PC-9 (cell line): Measurements from ENCODE around the gene NCR3LG1. TPM values are rescaled to one million over a fixed set of nuclear protein-coding genes. Genes with fewer than 3 reads are reported as not detected.
A peak's percentile ranks its signal among the peaks of the same experiment; 100 is the strongest.

Source experiments
- BruUV-seq: library from RNA; stranded (reverse); fragments of 400-500 nt; replicated peaks from 2 replicates; lab custom pipeline; 2021; lab: Mats Ljungman, UMichigan
- CTCF ChIA-PET: fragments of 300-600 bp; sonication (Branson Sonifier 250); formaldehyde crosslinking; loops from one replicate; lab custom pipeline; 2022; ENCODE audit warnings: antibody characterized with exemption; lab: Charles Lee
- POLR2A ChIA-PET: fragments of 300-600 bp; sonication (Branson Sonifier 250); formaldehyde crosslinking; loops from one replicate; lab custom pipeline; 2022; ENCODE audit warnings: antibody characterized with exemption; ENCODE audit not compliant: unreplicated experiment; lab: Charles Lee
- DNase-seq, 2 experiments: peaks; one replicate each; pipeline versions ENCODE4 v3.0.0 to v3.0.0-alpha.2; 2015 to 2022; ENCODE audit warnings: mixed read lengths in 1 of 2
- H2AFZ ChIP-seq: fragments of 200-600 bp; sonication (generic); 2 replicates; pipeline ENCODE4 v1.8.1; 2017; ENCODE audit warnings: antibody characterized with exemption
- H3F3A ChIP-seq: fragments of 200-600 bp; sonication (generic); 2 replicates; pipeline ENCODE4 v1.8.1; 2017; ENCODE audit warnings: antibody characterized with exemption, mild to moderate bottlenecking, low read depth; ENCODE audit not compliant: insufficient read depth
- H3K27ac ChIP-seq: fragments of 200-600 bp; sonication (generic); 2 replicates; pipeline ENCODE4 v1.6.1; 2016; ENCODE audit warnings: mixed run types
- H3K27me3 ChIP-seq: fragments of 200-600 bp; sonication (generic); 2 replicates; pipeline ENCODE4 v1.6.1; 2016; ENCODE audit warnings: low read depth, mixed run types; ENCODE audit not compliant: insufficient read depth
- H3K36me3 ChIP-seq: fragments of 200-600 bp; sonication (generic); 2 replicates; pipeline ENCODE4 v1.6.1; 2016; ENCODE audit warnings: low read depth, mixed run types
- H3K4me1 ChIP-seq: fragments of 200-600 bp; sonication (generic); replicated peaks from 2 replicates; pipeline ENCODE4 v1.6.1; 2016; ENCODE audit warnings: mixed run types; ENCODE audit not compliant: insufficient read depth
- H3K4me2 ChIP-seq: fragments of 200-600 bp; sonication (generic); 2 replicates; pipeline ENCODE4 v1.6.1; 2017; ENCODE audit warnings: mixed run types
- H3K4me3 ChIP-seq: fragments of 200-600 bp; sonication (generic); 2 replicates; pipeline ENCODE4 v1.6.1; 2016; ENCODE audit warnings: mixed run types
- H3K79me2 ChIP-seq: fragments of 200-600 bp; sonication (generic); 2 replicates; pipeline ENCODE4 v1.6.1; 2017; ENCODE audit warnings: low read depth, mixed run types
- H3K9me2 ChIP-seq: fragments of 200-600 bp; sonication (generic); 2 replicates; pipeline ENCODE4 v1.8.1; 2017; ENCODE audit warnings: mild to moderate bottlenecking; ENCODE audit not compliant: insufficient read depth
- H3K9me3 ChIP-seq: fragments of 200-600 bp; sonication (generic); 2 replicates; pipeline ENCODE4 v1.8.1; 2016; ENCODE audit warnings: low read depth; ENCODE audit not compliant: insufficient read depth
- H4K20me1 ChIP-seq: fragments of 200-600 bp; sonication (generic); 2 replicates; pipeline ENCODE4 v1.8.1; 2017; ENCODE audit not compliant: insufficient read depth
- CTCF ChIP-seq: fragments of 200-600 bp; sonication (generic); conservative IDR thresholded peaks from 2 replicates; pipeline ENCODE4 v1.6.1; 2017; ENCODE audit warnings: mixed run types, antibody characterized with exemption, mild to moderate bottlenecking, moderate library complexity
- EZH2 ChIP-seq: fragments of 200-600 bp; sonication (generic); IDR thresholded peaks from 2 replicates; pipeline ENCODE4 v1.8.0; 2017; ENCODE audit warnings: antibody characterized with exemption, low read depth
- intact Hi-C: fragments of 100-400 bp; cut with micrococcal nuclease; formaldehyde crosslinking; loops from one replicate; pipeline ENCODE4 v1.10.0; 2022; ENCODE audit not compliant: unreplicated experiment
- total RNA-seq: library from RNA; stranded (reverse); gene quantifications from 2 replicates; pipeline ENCODE4 v1.2.3, GENCODE V29; 2021

NCR3LG1 gene
- total RNA-seq, 1 experiment from 2014 or later, result 0.33 TPM

DNA sequence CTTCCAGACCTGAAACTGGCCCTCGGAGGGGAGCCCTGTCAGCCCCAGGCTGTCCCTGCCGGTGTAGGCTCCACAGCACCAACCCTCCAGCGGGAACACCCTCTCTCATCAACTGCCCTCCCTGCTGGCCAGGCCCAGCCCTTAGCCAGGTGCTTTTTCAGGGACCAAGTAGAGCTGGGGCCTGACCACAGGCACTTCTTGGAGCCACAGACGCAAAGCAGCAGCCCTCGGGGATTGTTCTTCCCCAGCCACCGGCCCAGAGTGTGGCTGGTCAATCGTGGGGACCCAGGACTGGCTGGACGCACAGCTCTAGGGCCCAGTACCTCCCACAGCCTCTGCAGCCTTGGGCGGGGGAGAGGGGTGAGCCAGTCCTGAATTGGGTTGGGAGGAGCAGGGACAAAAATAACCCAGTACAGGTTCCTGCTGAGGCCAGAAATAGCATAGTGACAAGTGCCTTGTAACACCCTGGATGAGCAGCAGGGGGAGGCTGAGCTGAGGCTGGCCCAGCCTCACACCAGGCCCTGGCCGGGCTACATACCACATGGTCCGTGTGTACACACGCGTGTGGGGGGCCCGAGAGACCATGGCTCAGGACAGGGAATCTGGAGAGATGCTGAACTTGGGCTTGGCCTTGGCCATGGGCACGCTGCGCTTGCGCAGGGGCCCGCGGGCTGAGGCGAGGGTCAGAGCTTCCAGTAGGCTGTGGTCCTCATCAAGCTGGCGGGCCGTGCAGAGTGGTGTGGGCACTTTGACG is 34.9 kb downstream of the NCR3LG1 start:
- H3K27me3 ChIP-seq, result peaks cover 4% of the 10 kb centered on the region
- H3K4me2 ChIP-seq, result no peak overlapping the region
- ChIA-PET POLR2A (no interaction called here), CTCF (no interaction called here)
- H3K4me3 ChIP-seq, result no peak overlapping the region
- no TSS peak for BruUV-seq
- peak; percentile 74 for TF ChIP-seq CTCF
- TF ChIP-seq EZH2, result no peak
- no peak overlapping the region for H2AFZ ChIP-seq
- DNase-seq, result peak in 1 of 2 experiments; percentile 29
- intact Hi-C loops, result loop anchor here (1.0 to 5.0 kb wide), 3 partner anchors 118 to 591 kb away; no protein-coding TSS in a partner anchor
- no peaks in the 10 kb centered on the region for H3K4me1 ChIP-seq
- 0 out of 2 replicates have a peak, but pooled peaks cover 5% of the 10 kb centered on the region for H3F3A ChIP-seq
- H3K27ac ChIP-seq, result no peak overlapping the region
- no peaks in the 10 kb centered on the region for H3K36me3 ChIP-seq
- H3K79me2 ChIP-seq, result no peaks in the 10 kb centered on the region
- no peaks in the 10 kb centered on the region for H3K9me3 ChIP-seq
- peaks cover 6% of the 10 kb centered on the region; the same call in 1 of the 2 replicates for H4K20me1 ChIP-seq
- H3K9me2 ChIP-seq, result no peaks in the 10 kb centered on the region

- ChIA-PET POLR2A (no interaction called here), CTCF (no interaction called here)
- TF ChIP-seq EZH2, result no peak
- TF ChIP-seq CTCF, result no peak
- no TSS peak for BruUV-seq
- Histone ChIP-seq H3F3A (0 out of 2 replicates have a peak, but pooled peaks cover 5% of the 10 kb centered on the region), H3K9me2 (no peaks in the 10 kb centered on the region), H3K4me1 (no peaks in the 10 kb centered on the region), H3K79me2 (no peaks in the 10 kb centered on the region), H2AFZ (no peak overlapping the region), H3K4me2 (no peak overlapping the region), H3K9me3 (no peaks in the 10 kb centered on the region), H4K20me1 (peaks cover 6% of the 10 kb centered on the region; the same call in 1 of the 2 replicates), H3K27ac (no peak overlapping the region), H3K4me3 (no peak overlapping the region), H3K36me3 (no peaks in the 10 kb centered on the region), H3K27me3 (peaks cover 4% of the 10 kb centered on the region)
- intact Hi-C loops, result loop anchor here (5.0 kb wide), 1 partner anchor 590 kb away; no protein-coding TSS in a partner anchor
- DNase-seq, result no peak
These were observed 35.7 kb downstream of the NCR3LG1 start for GRCh38 chr11:17387254-17387653.

- Histone ChIP-seq H3K79me2 (no peaks in the 10 kb centered on the region), H3K9me3 (no peaks in the 10 kb centered on the region), H3K36me3 (no peaks in the 10 kb centered on the region), H4K20me1 (peaks cover 6% of the 10 kb centered on the region; the same call in 1 of the 2 replicates), H3K4me3 (no peak overlapping the region), H3K4me1 (no peaks in the 10 kb centered on the region), H3K27ac (no peak overlapping the region), H2AFZ (no peak overlapping the region), H3K27me3 (peaks cover 4% of the 10 kb centered on the region), H3F3A (0 out of 2 replicates have a peak, but pooled peaks cover 5% of the 10 kb centered on the region), H3K4me2 (no peak overlapping the region), H3K9me2 (no peaks in the 10 kb centered on the region)
- no TSS peak for BruUV-seq
- intact Hi-C loops, result loop anchor here (5.0 kb wide), 1 partner anchor 589 kb away; no protein-coding TSS in a partner anchor
- POLR2A ChIA-PET, result no interaction called here
- CTCF ChIA-PET, result no interaction called here
- no peak for DNase-seq
- TF ChIP-seq CTCF (no peak), EZH2 (no peak)
These were observed 36.2 kb downstream of the NCR3LG1 start for GRCh38 chr11:17387811-17388210.
